A549 (cell line): ENCODE data around the gene RECK.

Source experiments
- CHD4 ChIP-seq: fragments of 200-600 bp; sonication (generic); IDR thresholded peaks from 2 replicates; pipeline ENCODE4 v1.6.1; 2016; ENCODE audit warnings: antibody characterized with exemption, mild to moderate bottlenecking, borderline replicate concordance
- HOXA7 ChIP-seq: fragments of 250-450 bp; sonication (Bioruptor Pico); IDR thresholded peaks from 2 replicates; pipeline ENCODE4 v1.5.0; 2020; ENCODE audit warnings: mild to moderate bottlenecking, moderate library complexity
- POLR2A ChIP-seq: IDR thresholded peaks from 2 replicates; pipeline ENCODE4 v1.6.1; 2012; ENCODE audit warnings: mild to moderate bottlenecking, low read length
- POLR2AphosphoS2 ChIP-seq: conservative IDR thresholded peaks from 2 replicates; pipeline ENCODE4 v1.6.1; 2012; ENCODE audit warnings: low read length, improper control_type of control experiment, inconsistent platforms
- SMC3 ChIP-seq: fragments of >200 bp; sonication (Bioruptor Twin); formaldehyde crosslinking; IDR thresholded peaks from 3 replicates; pipeline ENCODE4 v1.6.1; 2018; ENCODE audit warnings: inconsistent platforms
- SREBF2 ChIP-seq: fragments of 450-650 bp; IDR thresholded peaks from 2 replicates; pipeline ENCODE4 v1.6.1; 2014; ENCODE audit warnings: mild to moderate bottlenecking, moderate library complexity
- ZC3H11A ChIP-seq: fragments of 450-650 bp; IDR thresholded peaks from 2 replicates; pipeline ENCODE4 v1.6.1; 2014; ENCODE audit warnings: antibody characterized with exemption, mild to moderate bottlenecking
- TF ChIP-seq, protein P1 (sequence below): fragments of >200 bp; sonication (Bioruptor Twin); formaldehyde crosslinking; IDR thresholded peaks from 3 replicates; pipeline ENCODE4 v1.5.1; 2016
- TF ChIP-seq, protein P2 (sequence below): IDR thresholded peaks from 2 replicates; pipeline ENCODE4 v1.6.1; 2012
- TF ChIP-seq, protein P3 (sequence below): fragments of 450-650 bp; IDR thresholded peaks from 2 replicates; pipeline ENCODE4 v1.6.1; 2014; ENCODE audit warnings: antibody characterized with exemption

DNA sequence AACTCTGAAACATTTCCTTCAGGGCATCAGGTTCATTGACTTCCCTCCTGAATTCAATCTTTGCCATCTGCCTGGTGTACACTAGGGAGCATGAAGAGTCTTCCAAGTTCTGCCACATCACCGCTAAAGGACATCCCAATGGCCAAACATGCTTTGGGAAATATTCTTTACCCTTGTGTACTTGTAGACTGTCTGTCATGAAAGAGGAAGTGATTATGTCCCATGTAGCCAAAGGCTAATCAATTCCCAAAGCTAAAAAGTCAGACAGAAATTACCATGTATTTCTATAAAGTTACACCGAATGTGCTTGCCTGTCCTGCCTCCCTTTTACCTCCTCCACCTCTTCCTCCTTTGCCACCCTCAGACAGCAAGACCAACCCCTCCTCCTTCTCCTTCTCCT, 28.9 kb upstream of the RECK start:
- TF ChIP-seq SMC3 (no peak), SREBF2 (no peak), ZC3H11A (no peak), POLR2AphosphoS2 (no peak), HOXA7 (CRISPR knock-in tag) (no peak), POLR2A (no peak), CHD4 (no peak)
- TF ChIP-seq, protein P1, sequence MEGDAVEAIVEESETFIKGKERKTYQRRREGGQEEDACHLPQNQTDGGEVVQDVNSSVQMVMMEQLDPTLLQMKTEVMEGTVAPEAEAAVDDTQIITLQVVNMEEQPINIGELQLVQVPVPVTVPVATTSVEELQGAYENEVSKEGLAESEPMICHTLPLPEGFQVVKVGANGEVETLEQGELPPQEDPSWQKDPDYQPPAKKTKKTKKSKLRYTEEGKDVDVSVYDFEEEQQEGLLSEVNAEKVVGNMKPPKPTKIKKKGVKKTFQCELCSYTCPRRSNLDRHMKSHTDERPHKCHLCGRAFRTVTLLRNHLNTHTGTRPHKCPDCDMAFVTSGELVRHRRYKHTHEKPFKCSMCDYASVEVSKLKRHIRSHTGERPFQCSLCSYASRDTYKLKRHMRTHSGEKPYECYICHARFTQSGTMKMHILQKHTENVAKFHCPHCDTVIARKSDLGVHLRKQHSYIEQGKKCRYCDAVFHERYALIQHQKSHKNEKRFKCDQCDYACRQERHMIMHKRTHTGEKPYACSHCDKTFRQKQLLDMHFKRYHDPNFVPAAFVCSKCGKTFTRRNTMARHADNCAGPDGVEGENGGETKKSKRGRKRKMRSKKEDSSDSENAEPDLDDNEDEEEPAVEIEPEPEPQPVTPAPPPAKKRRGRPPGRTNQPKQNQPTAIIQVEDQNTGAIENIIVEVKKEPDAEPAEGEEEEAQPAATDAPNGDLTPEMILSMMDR: no peak
- TF ChIP-seq, protein P2, sequence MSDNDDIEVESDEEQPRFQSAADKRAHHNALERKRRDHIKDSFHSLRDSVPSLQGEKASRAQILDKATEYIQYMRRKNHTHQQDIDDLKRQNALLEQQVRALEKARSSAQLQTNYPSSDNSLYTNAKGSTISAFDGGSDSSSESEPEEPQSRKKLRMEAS: no peak
- TF ChIP-seq, protein P3, sequence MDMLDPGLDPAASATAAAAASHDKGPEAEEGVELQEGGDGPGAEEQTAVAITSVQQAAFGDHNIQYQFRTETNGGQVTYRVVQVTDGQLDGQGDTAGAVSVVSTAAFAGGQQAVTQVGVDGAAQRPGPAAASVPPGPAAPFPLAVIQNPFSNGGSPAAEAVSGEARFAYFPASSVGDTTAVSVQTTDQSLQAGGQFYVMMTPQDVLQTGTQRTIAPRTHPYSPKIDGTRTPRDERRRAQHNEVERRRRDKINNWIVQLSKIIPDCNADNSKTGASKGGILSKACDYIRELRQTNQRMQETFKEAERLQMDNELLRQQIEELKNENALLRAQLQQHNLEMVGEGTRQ: no peak
